ENCODE data around the gene CCNT2.
"Not testable (repeated sequence)": the region's sequence is repeated elsewhere in the genome, so short reads cannot be mapped to it uniquely, and the experiment has no call there.

CCNT2 gene

GRCh38 chr2:134884435-134884834 is 34.2 kb upstream of the CCNT2 start:
- H3K4me3 ChIP-seq = no peak overlapping the region
- no peak for TF ChIP-seq CTCF (IDR thresholded peaks at IDR 0.05)
- DNase-seq (ENCODE audit: low spot score) = no peak
- H3K27ac ChIP-seq = no peak overlapping the region

- Histone ChIP-seq H3K27ac (no peak overlapping the region), H3K4me3 (no peak overlapping the region)
- no peak for TF ChIP-seq CTCF (IDR thresholded peaks at IDR 0.05)
- no peak for DNase-seq (ENCODE audit: low spot score)
These were observed 26.2 kb upstream of the CCNT2 start for GRCh38 chr2:134892282-134893035.

GRCh38 chr2:134897932-134898331 is 20.7 kb upstream of the CCNT2 start:
- Histone ChIP-seq H3K27ac (no peak overlapping the region), H3K4me3 (no peak overlapping the region)
- no peak for TF ChIP-seq CTCF (IDR thresholded peaks at IDR 0.05)
- DNase-seq (ENCODE audit: low spot score) = no peak

GRCh38 chr2:134899204-134899603 is 19.4 kb upstream of the CCNT2 start:
- Histone ChIP-seq H3K27ac (no peak overlapping the region), H3K4me3 (no peak overlapping the region)
- no peak for DNase-seq (ENCODE audit: low spot score)
- TF ChIP-seq CTCF (IDR thresholded peaks at IDR 0.05) = no peak

GRCh38 chr2:134900151-134900550 is 18.5 kb upstream of the CCNT2 start:
- no peak for DNase-seq (ENCODE audit: low spot score)
- no peak overlapping the region for H3K4me3 ChIP-seq
- H3K27ac ChIP-seq = no peak overlapping the region
- no peak for TF ChIP-seq CTCF (IDR thresholded peaks at IDR 0.05)

- not testable (repeated sequence) for DNase-seq (ENCODE audit: low spot score); H3K4me3 ChIP-seq; H3K27ac ChIP-seq
These were observed 14.9 kb upstream of the CCNT2 start for GRCh38 chr2:134903701-134904100.

- no peak overlapping the region for H3K27ac ChIP-seq
- TF ChIP-seq CTCF (IDR thresholded peaks at IDR 0.05) = no peak
These were observed 13.5 kb upstream of the CCNT2 start for GRCh38 chr2:134905168-134905567.

More at GRCh38 chr2:134905168-134905567, 13.5 kb upstream of the CCNT2 start:
- no peak for DNase-seq (ENCODE audit: low spot score)
- H3K4me3 ChIP-seq = no peak overlapping the region

Measured in coronary artery (tissue), 2 donors.